PC-9 (cell line): Measurements from ENCODE around the gene EPB42.

Experiments used
- EZH2 ChIP-seq: fragments of 200-600 bp; sonication (generic); IDR thresholded peaks from 2 replicates; pipeline ENCODE4 v1.8.0; 2017; ENCODE audit warnings: antibody characterized with exemption, low read depth
- TF ChIP-seq, protein P1 (sequence below): fragments of 200-600 bp; sonication (generic); conservative IDR thresholded peaks from 2 replicates; pipeline ENCODE4 v1.6.1; 2017; ENCODE audit warnings: mixed run types, antibody characterized with exemption, mild to moderate bottlenecking, moderate library complexity

DNA sequence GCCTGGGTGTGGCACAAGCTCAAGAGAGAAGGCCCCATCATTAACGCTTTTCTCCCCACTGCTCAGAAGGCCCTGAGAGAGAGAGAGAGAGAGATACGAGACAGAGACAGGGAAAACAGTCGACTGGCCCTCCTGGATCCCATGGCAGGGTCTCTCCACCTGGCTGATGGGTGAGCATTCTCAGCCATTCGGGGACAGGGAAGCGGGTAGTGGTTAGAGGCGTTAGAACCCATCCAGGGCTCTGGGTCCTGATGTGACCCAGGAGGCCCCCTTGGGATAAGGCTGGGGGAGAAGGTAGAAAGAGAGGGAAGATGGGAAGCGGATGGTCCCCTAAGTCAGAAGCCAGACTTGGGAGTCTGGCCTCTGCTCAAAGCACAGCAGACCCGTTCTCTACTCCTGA, 38.0 kb upstream of the EPB42 start:
- TF ChIP-seq, protein P1, sequence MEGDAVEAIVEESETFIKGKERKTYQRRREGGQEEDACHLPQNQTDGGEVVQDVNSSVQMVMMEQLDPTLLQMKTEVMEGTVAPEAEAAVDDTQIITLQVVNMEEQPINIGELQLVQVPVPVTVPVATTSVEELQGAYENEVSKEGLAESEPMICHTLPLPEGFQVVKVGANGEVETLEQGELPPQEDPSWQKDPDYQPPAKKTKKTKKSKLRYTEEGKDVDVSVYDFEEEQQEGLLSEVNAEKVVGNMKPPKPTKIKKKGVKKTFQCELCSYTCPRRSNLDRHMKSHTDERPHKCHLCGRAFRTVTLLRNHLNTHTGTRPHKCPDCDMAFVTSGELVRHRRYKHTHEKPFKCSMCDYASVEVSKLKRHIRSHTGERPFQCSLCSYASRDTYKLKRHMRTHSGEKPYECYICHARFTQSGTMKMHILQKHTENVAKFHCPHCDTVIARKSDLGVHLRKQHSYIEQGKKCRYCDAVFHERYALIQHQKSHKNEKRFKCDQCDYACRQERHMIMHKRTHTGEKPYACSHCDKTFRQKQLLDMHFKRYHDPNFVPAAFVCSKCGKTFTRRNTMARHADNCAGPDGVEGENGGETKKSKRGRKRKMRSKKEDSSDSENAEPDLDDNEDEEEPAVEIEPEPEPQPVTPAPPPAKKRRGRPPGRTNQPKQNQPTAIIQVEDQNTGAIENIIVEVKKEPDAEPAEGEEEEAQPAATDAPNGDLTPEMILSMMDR = no peak
- no peak for TF ChIP-seq EZH2
